PC-3 (cell line): Measurements from ENCODE around the gene RSBN1L. TPM values are rescaled to one million over a fixed set of nuclear protein-coding genes. Genes with fewer than 3 reads are reported as not detected.

Experiments
- ATAC-seq: fragments of 200-7000 bp; cut with Tn5 transposase; 2 replicates; pipeline ENCODE4 v1.9.1; 2020; ENCODE audit warnings: mild to moderate bottlenecking, moderate library complexity
- BruUV-seq: library from RNA; stranded (reverse); fragments of 400-500 nt; replicated peaks from 2 replicates; lab custom pipeline; 2021; lab: Mats Ljungman, UMichigan
- CTCF ChIA-PET: fragments of 300-600 bp; sonication (Branson Sonifier 250); formaldehyde crosslinking; loops from one replicate; lab custom pipeline; 2022; ENCODE audit warnings: antibody characterized with exemption; lab: Charles Lee
- POLR2A ChIA-PET: fragments of 300-600 bp; sonication (Branson Sonifier 250); formaldehyde crosslinking; loops from one replicate; lab custom pipeline; 2022; ENCODE audit warnings: antibody characterized with exemption; ENCODE audit not compliant: unreplicated experiment; lab: Charles Lee
- DNase-seq: peaks from one replicate; pipeline ENCODE4 v3.0.0-alpha.2; 2015
- H2AFZ ChIP-seq: fragments of 300-600 bp; sonication (generic); 2 replicates; pipeline ENCODE4 v1.6.0; 2016; ENCODE audit warnings: antibody characterized with exemption, low read length
- H3F3A ChIP-seq: fragments of 300-600 bp; sonication (generic); one replicate; pipeline ENCODE4 v1.6.0; 2017; ENCODE audit warnings: antibody characterized with exemption, low read length, control low read depth, mild to moderate bottlenecking; ENCODE audit not compliant: unreplicated experiment
- H3K27ac ChIP-seq: fragments of 300-600 bp; sonication (generic); 2 replicates; pipeline ENCODE4 v1.5.1; 2016; ENCODE audit warnings: mild to moderate bottlenecking, low read length
- H3K27me3 ChIP-seq: fragments of 300-600 bp; sonication (generic); 2 replicates; pipeline ENCODE4 v1.6.1; 2016; ENCODE audit warnings: low read length, mixed read lengths
- H3K36me3 ChIP-seq: fragments of 300-600 bp; sonication (generic); 2 replicates; pipeline ENCODE4 v1.6.1; 2016; ENCODE audit warnings: low read depth, mixed run types, low read length, mixed read lengths
- H3K4me1 ChIP-seq: fragments of 300-600 bp; sonication (generic); 2 replicates; pipeline ENCODE4 v1.5.1; 2016; ENCODE audit warnings: low read length; ENCODE audit not compliant: insufficient read depth
- H3K4me2 ChIP-seq: fragments of 300-600 bp; sonication (generic); 2 replicates; pipeline ENCODE4 v1.6.0; 2016; ENCODE audit warnings: low read length
- H3K4me3 ChIP-seq: fragments of 300-600 bp; sonication (generic); 2 replicates; pipeline ENCODE4 v1.5.1; 2016; ENCODE audit warnings: mild to moderate bottlenecking, low read length, mixed read lengths
- H3K79me2 ChIP-seq: fragments of 300-600 bp; sonication (generic); 2 replicates; pipeline ENCODE4 v1.6.1; 2017; ENCODE audit warnings: low read length, mixed read lengths
- H3K9ac ChIP-seq: fragments of 300-600 bp; sonication (generic); 2 replicates; pipeline ENCODE4 v1.6.0; 2016; ENCODE audit warnings: mild to moderate bottlenecking, low read length
- H3K9me2 ChIP-seq: fragments of 300-600 bp; sonication (generic); replicated peaks from 2 replicates; pipeline ENCODE4 v1.6.1; 2016; ENCODE audit warnings: mixed run types, low read length, mixed read lengths
- H3K9me3 ChIP-seq: fragments of 300-600 bp; sonication (generic); 2 replicates; pipeline ENCODE4 v1.6.1; 2016; ENCODE audit warnings: low read length, mixed read lengths
- H4K20me1 ChIP-seq: fragments of 300-600 bp; sonication (generic); 2 replicates; pipeline ENCODE4 v1.6.1; 2016; ENCODE audit warnings: low read length, mixed read lengths
- CTCF ChIP-seq: fragments of 300-600 bp; sonication (generic); conservative IDR thresholded peaks from 2 replicates; pipeline ENCODE4 v1.5.1; 2017; ENCODE audit warnings: antibody characterized with exemption, low read depth, mild to moderate bottlenecking, low read length
- EZH2 ChIP-seq: fragments of 300-600 bp; sonication (generic); IDR thresholded peaks from one replicate; pipeline ENCODE4 v1.6.1; 2017; ENCODE audit warnings: antibody characterized with exemption, mild to moderate bottlenecking, low read length; ENCODE audit not compliant: unreplicated experiment
- EZH2phosphoT487 ChIP-seq: fragments of 300-600 bp; sonication (generic); IDR thresholded peaks from 2 replicates; pipeline ENCODE4 v1.6.1; 2018; ENCODE audit warnings: mild to moderate bottlenecking, antibody characterized with exemption, low read length, borderline replicate concordance
- intact Hi-C: fragments of 100-400 bp; cut with micrococcal nuclease; formaldehyde crosslinking; loops from 2 replicates; pipeline ENCODE4 v1.9.0; 2023
- total RNA-seq: library from RNA; depleted of rRNA; stranded (reverse); fragments of >200 nt; gene quantifications from 2 replicates; pipeline ENCODE4 v1.2.3, GENCODE V29; 2014

The RSBN1L gene
- total RNA-seq, 1 experiment from 2014 or later, result 6.9 TPM

- DNase-seq (no peak), ATAC-seq (no peak)
- Histone ChIP-seq H2AFZ (no peak overlapping the region), H3K9me3 (no peaks in the 10 kb centered on the region), H3K9ac (no peak overlapping the region), H3K9me2 (no peaks in the 10 kb centered on the region), H4K20me1 (0 out of 2 replicates have a peak, but pooled peaks cover 4% of the 10 kb centered on the region), H3K36me3 (no peaks in the 10 kb centered on the region), H3K4me2 (0 out of 2 replicates have a peak overlapping the region, but pooled peaks have one; percentile 11), H3K79me2 (peaks cover 21% of the 10 kb centered on the region), H3K4me1 (peaks cover 16% of the 10 kb centered on the region), H3F3A (no peaks in the 10 kb centered on the region), H3K27me3 (no peaks in the 10 kb centered on the region), H3K27ac (peak overlapping the region; percentile 8; the same call in 1 of the 2 replicates), H3K4me3 (no peak overlapping the region)
- POLR2A ChIA-PET, result no interaction called here
- no TSS peak for BruUV-seq
- CTCF ChIA-PET, result no interaction called here
- intact Hi-C loops, result no loop called here
- TF ChIP-seq EZH2phosphoT487 (no peak), EZH2 (no peak), CTCF (no peak)
Measured at GRCh38 chr7:77791956-77792355, 95.7 kb downstream of the RSBN1L start.

GRCh38 chr7:77794000-77794399, 97.7 kb downstream of the RSBN1L start:
- Histone ChIP-seq H3K27ac (no peak overlapping the region), H3K4me3 (no peak overlapping the region), H3K9me2 (no peaks in the 10 kb centered on the region), H4K20me1 (0 out of 2 replicates have a peak, but pooled peaks cover 4% of the 10 kb centered on the region), H3K27me3 (no peaks in the 10 kb centered on the region), H3K9ac (no peak overlapping the region), H3K79me2 (peaks cover 34% of the 10 kb centered on the region), H3K4me2 (no peak overlapping the region), H3K4me1 (peaks cover 19% of the 10 kb centered on the region), H3K36me3 (no peaks in the 10 kb centered on the region), H3F3A (no peaks in the 10 kb centered on the region), H3K9me3 (no peaks in the 10 kb centered on the region), H2AFZ (no peak overlapping the region)
- intact Hi-C loops, result no loop called here
- TF ChIP-seq EZH2 (no peak), CTCF (no peak), EZH2phosphoT487 (no peak)
- ChIA-PET POLR2A (no interaction called here), CTCF (no interaction called here)
- ATAC-seq, result no peak
- no peak for DNase-seq
- BruUV-seq, result no TSS peak

GRCh38 chr7:77796109-77796508, 99.8 kb downstream of the RSBN1L start:
- H4K20me1 ChIP-seq, result 0 out of 2 replicates have a peak, but pooled peaks cover 4% of the 10 kb centered on the region
- H3F3A ChIP-seq, result no peaks in the 10 kb centered on the region
- H3K79me2 ChIP-seq, result peaks cover 55% of the 10 kb centered on the region
- H3K36me3 ChIP-seq, result no peaks in the 10 kb centered on the region
- peaks cover 25% of the 10 kb centered on the region for H3K4me1 ChIP-seq
- ChIA-PET CTCF (no interaction called here), POLR2A (no interaction called here)
- H3K9me2 ChIP-seq, result no peaks in the 10 kb centered on the region
- no peaks in the 10 kb centered on the region for H3K27me3 ChIP-seq
- intact Hi-C loops, result no loop called here
- no TSS peak for BruUV-seq
- no peak overlapping the region for H3K27ac ChIP-seq
- peak overlapping the region; percentile 86 for H3K4me3 ChIP-seq
- H2AFZ ChIP-seq, result no peak overlapping the region
- peak overlapping the region; percentile 90 for H3K4me2 ChIP-seq
- no peaks in the 10 kb centered on the region for H3K9me3 ChIP-seq
- DNase-seq, result no peak
- H3K9ac ChIP-seq, result no peak overlapping the region
- TF ChIP-seq EZH2phosphoT487, result no peak
- no peak for TF ChIP-seq CTCF
- TF ChIP-seq EZH2, result no peak
- ATAC-seq, result no peak
